K562 (cell line): ENCODE data around the gene GGA2. TPM values are rescaled to one million over a fixed set of nuclear protein-coding genes. Genes with fewer than 3 reads are reported as not detected.

Source experiments
- DMBX1 ChIP-seq: fragments of 250-450 bp; sonication (Bioruptor Pico); IDR thresholded peaks from 2 replicates; pipeline ENCODE4 v1.8.0; 2022; ENCODE audit warnings: inconsistent platforms, mild to moderate bottlenecking, moderate library complexity, borderline replicate concordance
- EHMT2 ChIP-seq: fragments of 450-650 bp; IDR thresholded peaks from 2 replicates; pipeline ENCODE4 v1.6.1; 2018; ENCODE audit warnings: antibody characterized with exemption
- ETS2 ChIP-seq: IDR thresholded peaks from 2 replicates; pipeline ENCODE4 v1.6.1; 2016; ENCODE audit warnings: borderline replicate concordance, missing genetic modification characterization, mild to moderate bottlenecking, moderate library complexity, missing compliant biosample characterization; ENCODE audit not compliant: poor library complexity, severe bottlenecking
- FOSL1 ChIP-seq: fragments of 200-800 bp; sonication (Bioruptor generic); conservative IDR thresholded peaks from 2 replicates; pipeline ENCODE4 v1.6.1; 2016; ENCODE audit warnings: missing genetic modification characterization, missing compliant biosample characterization
- GATAD2A ChIP-seq: fragments of 450-650 bp; IDR thresholded peaks from 2 replicates; pipeline ENCODE4 v1.6.1; 2017
- GATAD2B ChIP-seq: fragments of 450-650 bp; IDR thresholded peaks from 2 replicates; pipeline ENCODE4 v1.6.1; 2017; ENCODE audit warnings: mild to moderate bottlenecking, borderline replicate concordance
- HNRNPH1 ChIP-seq: fragments of 200-400 bp; formaldehyde crosslinking; optimal IDR thresholded peaks from 2 replicates; pipeline ENCODE3; 2017; ENCODE audit warnings: low read depth, mild to moderate bottlenecking, low read length, moderate library complexity
- KLF1 ChIP-seq: fragments of 450-650 bp; IDR thresholded peaks from 2 replicates; pipeline ENCODE4 v1.6.1; 2016; ENCODE audit warnings: missing genetic modification characterization, missing compliant biosample characterization
- NFE2L1 ChIP-seq: fragments of 450-650 bp; IDR thresholded peaks from 2 replicates; pipeline ENCODE4 v1.6.1; 2016; ENCODE audit warnings: missing genetic modification characterization, low read depth, mild to moderate bottlenecking, missing compliant biosample characterization, moderate library complexity, borderline replicate concordance
- OTX1 ChIP-seq: fragments of 450-650 bp; formaldehyde crosslinking; IDR thresholded peaks from 2 replicates; pipeline ENCODE4 v1.4.0; 2022; ENCODE audit warnings: mild to moderate bottlenecking
- SLC30A9 ChIP-seq: fragments of 250-450 bp; sonication (Bioruptor Pico); IDR thresholded peaks from 2 replicates; pipeline ENCODE4 v1.8.0; 2022; ENCODE audit warnings: mild to moderate bottlenecking, moderate library complexity
- SMC3 ChIP-seq: conservative IDR thresholded peaks from 2 replicates; pipeline ENCODE4 v1.6.1; 2011; ENCODE audit warnings: low read depth, low read length, improper control_type of control experiment; ENCODE audit not compliant: insufficient read depth
- TGIF2 ChIP-seq: sonication (generic); formaldehyde crosslinking; IDR thresholded peaks from 2 replicates; pipeline ENCODE4 v1.8.1; 2022; ENCODE audit warnings: mild to moderate bottlenecking, missing genetic modification reagents, moderate library complexity
- YY1 ChIP-seq, 3 experiments: IDR thresholded peaks; 2 replicates each; pipeline ENCODE4 v1.6.1; 2011; ENCODE audit warnings: low read length in 2 of 3, mild to moderate bottlenecking in 2 of 3, moderate library complexity in 2 of 3, borderline replicate concordance in 1 of 3, control low read depth in 1 of 3, low read depth in 1 of 3; ENCODE audit not compliant: insufficient read depth in 3 of 3, insufficient replicate concordance in 2 of 3, control insufficient read depth in 1 of 3, insufficient read length in 1 of 3; ENCODE audit errors: extremely low read depth in 1 of 3
- ZNF143 ChIP-seq: sonication (generic); formaldehyde crosslinking; IDR thresholded peaks from 2 replicates; pipeline ENCODE4 v1.9.0; 2022; ENCODE audit warnings: mild to moderate bottlenecking, missing genetic modification reagents
- ZNF655 ChIP-seq: fragments of 250-450 bp; sonication (Bioruptor Pico); IDR thresholded peaks from 2 replicates; pipeline ENCODE4 v1.5.0; 2021
- polyA plus RNA-seq, 8 experiments: library from polyadenylated mRNA; depleted of rRNA in 4 of 8; stranded (reverse) in 5 of 8; unstranded in 3 of 8; fragments of >200 nt; fragmentation: Nextera tagmentation in 2 of 8; fragmentation: Illumina TruSeq in 1 of 8; extraction: Ambion mirVana in 2 of 8; extraction: Trizol in 1 of 8; gene quantifications; 2 replicates each; pipeline versions ENCODE4 v1.2.1 to v1.2.3, GENCODE V29; 2011 to 2014; ENCODE audit warnings: inconsistent platforms in 1 of 8, missing spikeins in 1 of 8
- total RNA-seq, 7 experiments: library from RNA; depleted of rRNA in 6 of 7; stranded (reverse); fragments of >200 nt in 6 of 7; fragmentation: Illumina TruSeq in 2 of 7; extraction: Trizol in 2 of 7; gene quantifications; 2 replicates each; pipeline versions ENCODE4 v1.2.1 to v1.2.3, GENCODE V29; 2011 to 2021; ENCODE audit warnings: low replicate concordance in 1 of 7
- TF ChIP-seq, protein P1 (sequence below): fragments of 250-450 bp; sonication (Bioruptor Pico); IDR thresholded peaks from 2 replicates; pipeline ENCODE4 v1.9.0; 2021; ENCODE audit warnings: mild to moderate bottlenecking, inconsistent platforms
- TF ChIP-seq, protein P2 (sequence below): fragments of 250-450 bp; sonication (Bioruptor Pico); IDR thresholded peaks from 2 replicates; pipeline ENCODE4 v1.4.0; 2020; ENCODE audit warnings: mild to moderate bottlenecking, moderate library complexity, borderline replicate concordance

GGA2 gene
- total and polyA plus RNA-seq, 9 of the 15 experiments (the other 6 are each of a cell fraction or from before 2014, with no cell fraction given), result 11.9 to 133 (median 66.3) TPM

GRCh38 chr16:23556881-23557778 is 46.8 kb upstream of the GGA2 start, which contains the start of the genes EARS2 and UBFD1 (continued):
- TF ChIP-seq, protein P1, sequence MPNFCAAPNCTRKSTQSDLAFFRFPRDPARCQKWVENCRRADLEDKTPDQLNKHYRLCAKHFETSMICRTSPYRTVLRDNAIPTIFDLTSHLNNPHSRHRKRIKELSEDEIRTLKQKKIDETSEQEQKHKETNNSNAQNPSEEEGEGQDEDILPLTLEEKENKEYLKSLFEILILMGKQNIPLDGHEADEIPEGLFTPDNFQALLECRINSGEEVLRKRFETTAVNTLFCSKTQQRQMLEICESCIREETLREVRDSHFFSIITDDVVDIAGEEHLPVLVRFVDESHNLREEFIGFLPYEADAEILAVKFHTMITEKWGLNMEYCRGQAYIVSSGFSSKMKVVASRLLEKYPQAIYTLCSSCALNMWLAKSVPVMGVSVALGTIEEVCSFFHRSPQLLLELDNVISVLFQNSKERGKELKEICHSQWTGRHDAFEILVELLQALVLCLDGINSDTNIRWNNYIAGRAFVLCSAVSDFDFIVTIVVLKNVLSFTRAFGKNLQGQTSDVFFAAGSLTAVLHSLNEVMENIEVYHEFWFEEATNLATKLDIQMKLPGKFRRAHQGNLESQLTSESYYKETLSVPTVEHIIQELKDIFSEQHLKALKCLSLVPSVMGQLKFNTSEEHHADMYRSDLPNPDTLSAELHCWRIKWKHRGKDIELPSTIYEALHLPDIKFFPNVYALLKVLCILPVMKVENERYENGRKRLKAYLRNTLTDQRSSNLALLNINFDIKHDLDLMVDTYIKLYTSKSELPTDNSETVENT (CRISPR knock-in tag), result no peak
- TF ChIP-seq ZNF655 (CRISPR knock-in tag) (no peak), SLC30A9 (CRISPR knock-in tag) (no peak), TGIF2 (CRISPR knock-in tag) (no peak), HNRNPH1 (no peak), ZNF143 (CRISPR knock-in tag) (peak; percentile 74), GATAD2A (no peak), FOSL1 (tag) (peak; percentile 69), GATAD2B (0 out of 2 replicates have a peak, but pooled peaks have one; percentile 15), OTX1 (CRISPR knock-in tag) (peak; percentile 70; the same call in 1 of the 2 replicates), NFE2L1 (tag) (no peak), DMBX1 (peak; percentile 64; the same call in 1 of the 2 replicates), EHMT2 (no peak), ETS2 (no peak), KLF1 (tag) (no peak; the same call in none of the 2 replicates), YY1 (IDR thresholded peaks at IDR 0.05; ENCODE audit: borderline replicate concordance in 1 of 3, control insufficient read depth in 1 of 3, extremely low read depth in 1 of 3, insufficient read depth in 3 of 3, insufficient read length in 1 of 3, insufficient replicate concordance in 2 of 3, low read depth in 1 of 3, low read length in 2 of 3) (peak; percentile 77 to 97 (median 93)), SMC3 (peak; percentile 78; the same call in 1 of the 2 replicates)
- TF ChIP-seq, protein P2, sequence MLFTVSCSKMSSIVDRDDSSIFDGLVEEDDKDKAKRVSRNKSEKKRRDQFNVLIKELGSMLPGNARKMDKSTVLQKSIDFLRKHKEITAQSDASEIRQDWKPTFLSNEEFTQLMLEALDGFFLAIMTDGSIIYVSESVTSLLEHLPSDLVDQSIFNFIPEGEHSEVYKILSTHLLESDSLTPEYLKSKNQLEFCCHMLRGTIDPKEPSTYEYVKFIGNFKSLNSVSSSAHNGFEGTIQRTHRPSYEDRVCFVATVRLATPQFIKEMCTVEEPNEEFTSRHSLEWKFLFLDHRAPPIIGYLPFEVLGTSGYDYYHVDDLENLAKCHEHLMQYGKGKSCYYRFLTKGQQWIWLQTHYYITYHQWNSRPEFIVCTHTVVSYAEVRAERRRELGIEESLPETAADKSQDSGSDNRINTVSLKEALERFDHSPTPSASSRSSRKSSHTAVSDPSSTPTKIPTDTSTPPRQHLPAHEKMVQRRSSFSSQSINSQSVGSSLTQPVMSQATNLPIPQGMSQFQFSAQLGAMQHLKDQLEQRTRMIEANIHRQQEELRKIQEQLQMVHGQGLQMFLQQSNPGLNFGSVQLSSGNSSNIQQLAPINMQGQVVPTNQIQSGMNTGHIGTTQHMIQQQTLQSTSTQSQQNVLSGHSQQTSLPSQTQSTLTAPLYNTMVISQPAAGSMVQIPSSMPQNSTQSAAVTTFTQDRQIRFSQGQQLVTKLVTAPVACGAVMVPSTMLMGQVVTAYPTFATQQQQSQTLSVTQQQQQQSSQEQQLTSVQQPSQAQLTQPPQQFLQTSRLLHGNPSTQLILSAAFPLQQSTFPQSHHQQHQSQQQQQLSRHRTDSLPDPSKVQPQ (CRISPR knock-in tag), result no peak
